PC-9 (cell line): Measurements from ENCODE around the gene C5. TPM values are rescaled to one million over a fixed set of nuclear protein-coding genes. Genes with fewer than 3 reads are reported as not detected.

Source experiments
- BruUV-seq: library from RNA; stranded (reverse); fragments of 400-500 nt; replicated peaks from 2 replicates; lab custom pipeline; 2021; lab: Mats Ljungman, UMichigan
- CTCF ChIA-PET: fragments of 300-600 bp; sonication (Branson Sonifier 250); formaldehyde crosslinking; loops from one replicate; lab custom pipeline; 2022; ENCODE audit warnings: antibody characterized with exemption; lab: Charles Lee
- POLR2A ChIA-PET: fragments of 300-600 bp; sonication (Branson Sonifier 250); formaldehyde crosslinking; loops from one replicate; lab custom pipeline; 2022; ENCODE audit warnings: antibody characterized with exemption; ENCODE audit not compliant: unreplicated experiment; lab: Charles Lee
- DNase-seq, 2 experiments: peaks; one replicate each; pipeline versions ENCODE4 v3.0.0 to v3.0.0-alpha.2; 2015 to 2022; ENCODE audit warnings: mixed read lengths in 1 of 2
- H2AFZ ChIP-seq: fragments of 200-600 bp; sonication (generic); 2 replicates; pipeline ENCODE4 v1.8.1; 2017; ENCODE audit warnings: antibody characterized with exemption
- H3F3A ChIP-seq: fragments of 200-600 bp; sonication (generic); 2 replicates; pipeline ENCODE4 v1.8.1; 2017; ENCODE audit warnings: antibody characterized with exemption, mild to moderate bottlenecking, low read depth; ENCODE audit not compliant: insufficient read depth
- H3K27ac ChIP-seq: fragments of 200-600 bp; sonication (generic); 2 replicates; pipeline ENCODE4 v1.6.1; 2016; ENCODE audit warnings: mixed run types
- H3K27me3 ChIP-seq: fragments of 200-600 bp; sonication (generic); 2 replicates; pipeline ENCODE4 v1.6.1; 2016; ENCODE audit warnings: low read depth, mixed run types; ENCODE audit not compliant: insufficient read depth
- H3K36me3 ChIP-seq: fragments of 200-600 bp; sonication (generic); 2 replicates; pipeline ENCODE4 v1.6.1; 2016; ENCODE audit warnings: low read depth, mixed run types
- H3K4me1 ChIP-seq: fragments of 200-600 bp; sonication (generic); replicated peaks from 2 replicates; pipeline ENCODE4 v1.6.1; 2016; ENCODE audit warnings: mixed run types; ENCODE audit not compliant: insufficient read depth
- H3K4me2 ChIP-seq: fragments of 200-600 bp; sonication (generic); 2 replicates; pipeline ENCODE4 v1.6.1; 2017; ENCODE audit warnings: mixed run types
- H3K4me3 ChIP-seq: fragments of 200-600 bp; sonication (generic); 2 replicates; pipeline ENCODE4 v1.6.1; 2016; ENCODE audit warnings: mixed run types
- H3K79me2 ChIP-seq: fragments of 200-600 bp; sonication (generic); 2 replicates; pipeline ENCODE4 v1.6.1; 2017; ENCODE audit warnings: low read depth, mixed run types
- H3K9me2 ChIP-seq: fragments of 200-600 bp; sonication (generic); 2 replicates; pipeline ENCODE4 v1.8.1; 2017; ENCODE audit warnings: mild to moderate bottlenecking; ENCODE audit not compliant: insufficient read depth
- H3K9me3 ChIP-seq: fragments of 200-600 bp; sonication (generic); 2 replicates; pipeline ENCODE4 v1.8.1; 2016; ENCODE audit warnings: low read depth; ENCODE audit not compliant: insufficient read depth
- H4K20me1 ChIP-seq: fragments of 200-600 bp; sonication (generic); 2 replicates; pipeline ENCODE4 v1.8.1; 2017; ENCODE audit not compliant: insufficient read depth
- CTCF ChIP-seq: fragments of 200-600 bp; sonication (generic); conservative IDR thresholded peaks from 2 replicates; pipeline ENCODE4 v1.6.1; 2017; ENCODE audit warnings: mixed run types, antibody characterized with exemption, mild to moderate bottlenecking, moderate library complexity
- EZH2 ChIP-seq: fragments of 200-600 bp; sonication (generic); IDR thresholded peaks from 2 replicates; pipeline ENCODE4 v1.8.0; 2017; ENCODE audit warnings: antibody characterized with exemption, low read depth
- intact Hi-C: fragments of 100-400 bp; cut with micrococcal nuclease; formaldehyde crosslinking; loops from one replicate; pipeline ENCODE4 v1.10.0; 2022; ENCODE audit not compliant: unreplicated experiment
- total RNA-seq: library from RNA; stranded (reverse); gene quantifications from 2 replicates; pipeline ENCODE4 v1.2.3, GENCODE V29; 2021

C5 gene
- total RNA-seq, 1 experiment from 2014 or later, result 11.5 TPM

- peak in 1 of 2 experiments; percentile 39 for DNase-seq
- TSS peak; percentile 37 for BruUV-seq
- H3K27ac ChIP-seq, result no peak overlapping the region
- H3K27me3 ChIP-seq, result no peaks in the 10 kb centered on the region
- H3K9me2 ChIP-seq, result no peaks in the 10 kb centered on the region
- TF ChIP-seq EZH2 (no peak), CTCF (0 out of 2 replicates have a peak, but pooled peaks have one; percentile 25)
- no peaks in the 10 kb centered on the region for H4K20me1 ChIP-seq
- CTCF ChIA-PET, result interaction anchor here (1.0 kb wide), 1 partner anchor 11 kb away, joined by 5 read pairs; no protein-coding TSS in a partner anchor
- H3K4me3 ChIP-seq, result peak overlapping the region; percentile 69
- H3K79me2 ChIP-seq, result no peaks in the 10 kb centered on the region
- peak overlapping the region; percentile 98 for H2AFZ ChIP-seq
- peaks cover 15% of the 10 kb centered on the region for H3F3A ChIP-seq
- POLR2A ChIA-PET, result no interaction called here
- peaks cover 15% of the 10 kb centered on the region; the same call in 1 of the 2 replicates for H3K4me1 ChIP-seq
- peak overlapping the region; percentile 78 for H3K4me2 ChIP-seq
- H3K9me3 ChIP-seq, result no peaks in the 10 kb centered on the region
- intact Hi-C loops, result loop anchor here (2.0 to 10.0 kb wide), 2 partner anchors 45 to 209 kb away; no protein-coding TSS in a partner anchor
- no peaks in the 10 kb centered on the region for H3K36me3 ChIP-seq
Observed at GRCh38 chr9:121075251-121076036, 25.4 kb upstream of the C5 start.

GRCh38 chr9:121074370-121075250, 24.5 kb upstream of the C5 start, which contains the start of gene CNTRL:
TSS of gene CNTRL (plus strand) at chr9:121074955. CDS start at chr9:121088327, 13,372 bp downstream.
- ChIA-PET POLR2A (interaction anchor here (0.5 kb wide), 1 partner anchor 47 kb away, joined by 6 read pairs; no protein-coding TSS in a partner anchor), CTCF (interaction anchor here (1.0 kb wide), 1 partner anchor 10 kb away, joined by 5 read pairs; no protein-coding TSS in a partner anchor)
- Histone ChIP-seq H3K27ac (peak within 1 kb of the TSS; percentile 26; the same call in 1 of the 2 replicates), H3K4me2 (peak within 1 kb of the TSS; percentile 78), H3K9me3 (no peaks in the 10 kb centered on the region), H3K4me1 (peaks cover 15% of the 10 kb centered on the region; the same call in 1 of the 2 replicates), H3K4me3 (peak within 1 kb of the TSS; percentile 69), H3K36me3 (no peaks in the 10 kb centered on the region), H3K9me2 (no peaks in the 10 kb centered on the region), H3K27me3 (no peaks in the 10 kb centered on the region), H3K79me2 (no peaks in the 10 kb centered on the region), H3F3A (peaks cover 15% of the 10 kb centered on the region), H2AFZ (peak within 1 kb of the TSS; percentile 98), H4K20me1 (no peaks in the 10 kb centered on the region)
- DNase-seq, result peak; percentile 64 to 90
- intact Hi-C loops, result loop anchor here (1.0 to 10.0 kb wide), 4 partner anchors 46 to 210 kb away; no protein-coding TSS in a partner anchor
- TSS peak; percentile 82 for BruUV-seq
- TF ChIP-seq EZH2 (no peak), CTCF (no peak)

- no peaks in the 10 kb centered on the region for H3K36me3 ChIP-seq
- CTCF ChIA-PET, result interaction anchor here (0.6 kb wide), 3 partner anchors 13 to 279 kb away, joined by 3 to 6 read pairs (median 3); no protein-coding TSS in a partner anchor
- no peak overlapping the region for H2AFZ ChIP-seq
- POLR2A ChIA-PET, result interaction anchor here (0.7 kb wide), 1 partner anchor 588 kb away, joined by 30 read pairs; no protein-coding TSS in a partner anchor
- BruUV-seq, result no TSS peak
- no peak overlapping the region for H3K4me2 ChIP-seq
- peaks cover 15% of the 10 kb centered on the region; the same call in 1 of the 2 replicates for H3K4me1 ChIP-seq
- H3K27ac ChIP-seq, result no peak overlapping the region
- H3K27me3 ChIP-seq, result no peaks in the 10 kb centered on the region
- H3K4me3 ChIP-seq, result no peak overlapping the region
- H3K9me2 ChIP-seq, result no peaks in the 10 kb centered on the region
- no peaks in the 10 kb centered on the region for H4K20me1 ChIP-seq
- intact Hi-C loops, result loop anchor here (5.0 to 10.0 kb wide), 2 partner anchors 124 to 212 kb away; no protein-coding TSS in a partner anchor
- TF ChIP-seq EZH2, result no peak
- no peak for TF ChIP-seq CTCF
- H3K79me2 ChIP-seq, result no peaks in the 10 kb centered on the region
- DNase-seq, result no peak
- peaks cover 15% of the 10 kb centered on the region for H3F3A ChIP-seq
- no peaks in the 10 kb centered on the region for H3K9me3 ChIP-seq
Observed at GRCh38 chr9:121073038-121073437, 23.0 kb upstream of the C5 start.
